Stimulated activated CD8-positive, alpha-beta memory T cell treated with anti-CD3 and anti-CD28 coated beads, Interleukin-12 subunit alpha, Interleukin-12 subunit beta, amount 100 ng/mL, for 1 hour (primary cell): Measurements from ENCODE around the gene F5.

Experiments
- DNase-seq: peaks from one replicate; pipeline ENCODE4 v3.0.0-alpha.2; 2020; ENCODE audit warnings: low read depth

F5 gene

DNA sequence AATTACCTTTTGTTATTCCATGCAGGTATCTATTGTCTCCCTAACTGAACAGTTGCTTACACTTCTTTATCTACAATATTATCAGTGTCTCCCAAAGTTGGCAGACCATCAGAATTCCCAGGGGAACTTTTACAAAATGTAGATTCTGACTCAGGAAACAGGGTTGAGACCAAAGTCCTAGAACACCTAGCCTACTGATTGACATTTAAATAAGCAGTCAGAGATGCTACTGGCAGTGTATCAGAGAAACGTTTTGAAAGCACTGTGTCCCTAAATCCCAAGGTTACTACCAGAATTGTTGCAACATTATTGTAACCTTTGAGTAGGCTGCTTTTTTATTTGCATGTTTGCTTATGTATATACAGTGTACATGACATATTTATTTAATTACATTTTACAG lies 1.8 kb upstream of the F5 start:
- no peak for DNase-seq

DNA sequence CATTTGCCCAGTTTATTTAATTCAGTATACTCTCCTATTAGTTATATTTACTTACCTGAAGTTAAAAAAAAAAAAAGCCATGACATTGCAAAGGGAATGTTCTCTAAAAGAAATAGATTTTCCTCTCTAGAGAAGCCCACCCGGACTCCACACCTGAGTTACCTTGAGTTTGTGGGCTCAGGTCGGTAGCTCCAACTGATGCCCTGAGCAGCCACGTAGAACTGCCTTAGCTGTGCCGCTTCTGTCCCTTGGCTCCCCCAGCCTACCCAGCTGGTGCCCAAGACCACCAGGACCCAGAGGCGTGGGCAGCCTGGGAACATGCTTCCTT lies 250 bp downstream of the F5 start:
- DNase-seq: no peak

DNA sequence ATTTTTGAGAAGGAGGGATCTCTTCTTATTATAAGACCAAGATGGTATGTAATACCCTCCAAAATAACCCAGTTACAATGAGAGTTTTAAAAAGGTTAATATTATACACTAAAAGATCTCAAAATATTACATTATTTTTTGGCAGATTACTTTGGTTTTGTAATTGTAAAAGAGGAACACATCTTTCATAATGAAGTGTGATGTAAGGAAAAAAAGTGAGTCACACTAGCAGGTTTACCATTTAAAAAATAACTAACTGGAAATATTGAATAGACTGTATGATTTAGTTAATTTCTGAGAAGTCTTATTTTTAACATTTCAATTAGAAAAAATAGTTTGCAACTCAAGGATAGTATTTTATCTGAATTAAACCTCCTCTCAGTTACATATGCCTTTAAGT lies 1.1 kb downstream of the F5 start:
- no peak for DNase-seq

DNA sequence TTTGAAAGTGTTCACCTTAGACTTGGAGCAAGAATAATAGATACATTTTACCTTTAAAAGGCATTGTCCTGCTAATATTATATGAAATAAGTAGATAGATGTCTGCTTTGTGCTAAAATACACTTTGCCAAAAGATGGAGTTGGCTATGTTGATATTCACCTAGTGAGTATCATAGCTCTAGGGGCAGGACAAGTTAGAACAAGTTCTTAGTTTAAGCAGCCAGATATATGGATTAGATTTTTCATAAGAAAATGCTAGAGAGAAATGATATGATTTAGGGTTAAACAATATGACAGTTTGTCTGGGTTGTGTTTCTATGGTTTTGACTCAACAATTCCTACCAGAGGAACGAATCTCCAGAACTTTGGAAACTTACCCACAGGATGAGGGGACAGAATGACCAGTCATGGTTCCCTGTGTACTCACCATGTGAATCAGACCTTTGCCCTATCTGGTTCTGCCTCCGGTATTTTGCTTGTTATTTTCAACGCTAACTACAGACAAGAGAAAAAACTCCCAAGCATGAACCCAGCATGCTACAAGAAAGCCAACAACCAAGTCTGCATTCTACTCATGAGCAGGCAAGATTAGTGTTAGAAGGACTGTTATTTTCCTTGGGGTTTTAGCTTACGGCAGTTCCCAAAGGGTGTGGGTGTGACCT lies 1.7 kb downstream of the F5 start:
- DNase-seq: no peak

DNA sequence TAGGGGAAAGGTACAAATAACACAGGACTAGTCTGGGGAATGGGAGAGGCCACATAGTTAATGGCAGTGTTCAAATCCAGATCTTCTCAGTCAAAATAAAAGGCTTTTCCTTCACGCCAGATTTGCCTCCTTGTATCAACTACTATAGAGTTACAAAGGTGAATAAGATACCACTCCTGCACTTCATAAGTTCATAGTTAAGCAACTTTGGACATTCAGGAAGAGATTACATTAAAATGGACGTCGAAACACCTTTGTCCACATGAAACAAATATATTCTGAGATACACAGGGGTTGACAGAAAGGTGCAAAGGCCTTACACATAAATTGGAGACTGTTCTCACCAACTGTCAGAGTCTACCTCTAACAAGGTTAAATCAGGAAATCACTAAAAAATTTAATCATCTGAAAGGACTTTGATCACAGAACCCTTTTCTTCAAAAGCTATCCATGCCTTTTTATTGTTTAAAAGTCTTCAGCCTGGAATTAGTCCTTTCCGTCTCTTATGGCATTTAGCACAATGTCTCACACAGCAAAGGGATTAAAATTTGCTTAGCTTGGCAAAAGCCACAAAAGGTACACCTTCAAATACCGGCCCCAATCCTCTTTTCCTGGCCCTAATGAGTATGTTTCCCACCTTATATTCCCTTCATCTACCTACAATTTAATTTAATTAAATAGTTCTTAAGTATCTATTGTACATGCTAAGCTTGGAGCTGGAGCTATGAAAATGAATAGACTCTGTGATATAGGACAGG lies 8.1 kb downstream of the F5 start:
- no peak for DNase-seq

DNA sequence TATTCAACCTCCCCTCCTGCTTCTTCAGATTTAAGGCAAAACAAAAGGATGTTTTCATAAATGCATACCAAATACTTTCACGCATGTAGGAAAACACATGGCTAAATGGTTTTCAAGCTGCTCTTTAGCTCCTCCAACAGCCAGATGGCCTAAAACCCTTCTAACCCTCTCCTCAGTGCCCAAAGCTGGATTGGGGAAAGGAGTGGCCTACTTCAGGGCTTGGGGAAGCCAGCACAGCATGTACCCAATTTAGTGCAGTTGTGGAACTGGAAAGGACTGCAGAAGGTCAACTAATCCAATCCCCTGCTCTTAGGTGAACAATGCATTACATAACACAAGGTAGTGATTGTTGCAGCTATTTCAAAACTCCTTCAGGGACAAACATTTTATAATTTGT lies 9.3 kb downstream of the F5 start:
- DNase-seq: no peak

DNA sequence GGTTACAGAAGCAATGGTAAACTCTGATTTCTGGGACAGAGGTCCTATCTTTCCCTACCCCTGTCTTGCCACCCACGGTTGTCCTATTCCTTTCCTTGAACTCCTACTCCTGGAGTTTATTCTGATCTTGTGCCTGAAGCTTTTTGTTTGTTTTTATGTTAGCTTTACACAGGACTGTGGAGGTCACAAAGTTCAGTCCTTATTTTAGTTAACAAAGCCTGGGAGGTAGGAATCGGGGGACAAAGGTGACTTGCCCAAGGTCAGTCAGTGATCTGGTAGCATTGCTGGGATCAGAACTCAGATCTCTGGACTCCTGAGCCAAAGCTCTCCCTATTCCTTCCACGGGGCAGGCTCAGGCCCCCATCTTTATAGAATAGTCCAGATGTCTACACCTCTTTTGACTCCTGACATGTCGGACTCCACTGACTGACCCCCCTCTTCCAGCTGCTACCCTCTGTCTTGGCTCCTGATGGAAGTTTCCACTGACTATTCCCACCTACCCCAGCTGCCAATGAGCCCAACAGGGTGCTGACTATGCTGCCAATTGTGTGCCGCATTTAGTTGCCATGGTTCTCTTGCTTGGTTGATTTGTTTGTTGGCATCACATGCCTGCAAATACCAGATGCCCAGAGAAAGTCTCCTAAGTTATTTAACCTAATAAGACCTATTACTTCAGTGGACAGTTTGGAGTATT lies 9.9 kb downstream of the F5 start:
- DNase-seq: no peak

DNA sequence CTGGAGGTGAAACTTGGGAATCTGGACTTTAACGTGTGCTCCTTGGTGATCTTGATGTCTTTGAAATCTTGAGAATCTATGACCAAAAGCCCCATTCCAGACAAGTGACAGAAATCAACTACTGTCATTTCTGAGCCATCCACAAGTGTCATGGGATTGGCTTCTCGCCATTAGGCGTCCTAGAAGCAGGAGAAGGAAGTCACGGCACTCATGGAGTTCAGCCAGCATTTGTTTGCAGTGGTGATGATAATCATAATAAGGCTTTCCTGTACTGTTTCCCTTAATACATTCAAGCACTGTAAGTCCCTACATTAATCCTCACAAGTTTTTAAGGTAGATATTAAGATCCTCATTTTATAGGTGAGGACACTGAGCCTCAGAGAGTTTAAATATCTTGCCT lies 11.9 kb downstream of the F5 start:
- DNase-seq: no peak

DNA sequence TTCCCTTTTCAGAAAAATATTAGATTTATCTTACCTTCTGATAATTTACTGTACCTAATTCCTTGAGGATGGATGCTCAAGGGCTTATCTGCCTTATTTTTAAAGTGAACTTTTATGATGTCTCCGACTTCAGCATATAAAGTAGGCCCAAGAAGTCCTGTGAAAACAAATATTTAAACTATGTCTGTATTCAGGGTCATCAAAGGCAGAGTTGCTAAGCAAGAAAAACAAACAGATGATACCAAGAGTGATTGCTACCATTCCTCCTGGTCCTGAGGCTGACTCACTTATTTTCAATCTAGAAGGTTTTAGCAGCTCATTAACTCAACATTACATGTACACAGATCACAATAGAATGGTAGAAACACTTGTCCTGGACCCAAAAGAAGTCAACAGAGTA lies 14.1 kb downstream of the F5 start:
- DNase-seq: no peak

DNA sequence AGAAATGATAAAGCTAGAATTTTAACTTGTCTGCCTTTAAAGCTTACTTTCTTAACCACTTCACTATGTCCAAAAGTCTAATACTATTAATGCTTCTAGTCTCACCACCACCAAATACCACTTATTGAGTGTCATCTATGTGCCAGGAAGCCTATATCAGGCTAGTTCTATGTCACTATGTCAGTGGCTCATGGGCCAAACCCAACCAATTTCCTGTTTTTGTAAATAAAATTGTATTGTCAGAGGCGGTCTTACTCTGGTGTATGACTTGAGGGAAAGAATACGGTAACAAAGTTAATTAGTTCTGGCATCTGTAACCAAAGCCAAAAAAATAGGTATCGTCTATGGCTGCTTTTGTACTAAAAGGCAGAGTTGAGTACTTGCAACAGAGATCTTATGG lies 14.8 kb downstream of the F5 start:
- DNase-seq: no peak

DNA sequence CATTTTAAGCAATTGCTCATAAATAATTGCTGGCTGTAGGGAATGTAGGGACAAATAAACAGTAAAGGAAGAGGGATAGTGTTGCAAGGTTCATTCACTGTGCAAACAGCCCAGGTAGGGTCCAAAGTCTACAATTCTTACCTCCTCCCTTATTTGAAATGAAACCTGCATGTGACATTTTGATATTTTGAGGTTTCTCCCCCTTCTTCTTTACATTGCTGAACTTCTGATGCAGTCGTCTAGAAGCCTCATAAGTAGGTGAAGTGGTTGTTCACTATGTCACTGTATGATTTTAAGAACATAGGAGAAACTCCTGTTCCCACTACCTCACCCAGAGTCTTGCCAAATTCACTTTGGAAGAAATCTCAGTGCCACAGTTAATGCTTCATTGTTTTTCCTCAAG lies 16.1 kb downstream of the F5 start:
- no peak for DNase-seq

DNA sequence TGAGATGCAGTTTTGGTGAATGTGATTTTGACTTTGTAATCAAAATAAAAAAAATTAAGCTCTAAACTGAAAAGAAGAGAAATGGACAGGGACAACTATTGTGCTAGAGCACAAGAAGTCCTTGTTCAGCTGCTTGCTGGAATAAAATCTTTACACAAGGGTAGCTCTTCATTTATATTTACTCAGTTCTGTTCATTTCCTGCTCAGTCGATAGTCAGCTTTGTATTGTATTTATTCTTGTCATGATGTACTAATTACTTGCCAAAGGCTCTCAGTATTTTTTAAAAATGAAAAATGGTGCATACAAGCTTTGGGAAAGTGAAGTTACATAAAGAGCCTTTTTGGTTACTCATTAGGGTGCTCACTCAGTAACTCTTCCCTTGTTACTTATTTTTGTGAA lies 17.8 kb downstream of the F5 start:
- DNase-seq: no peak

DNA sequence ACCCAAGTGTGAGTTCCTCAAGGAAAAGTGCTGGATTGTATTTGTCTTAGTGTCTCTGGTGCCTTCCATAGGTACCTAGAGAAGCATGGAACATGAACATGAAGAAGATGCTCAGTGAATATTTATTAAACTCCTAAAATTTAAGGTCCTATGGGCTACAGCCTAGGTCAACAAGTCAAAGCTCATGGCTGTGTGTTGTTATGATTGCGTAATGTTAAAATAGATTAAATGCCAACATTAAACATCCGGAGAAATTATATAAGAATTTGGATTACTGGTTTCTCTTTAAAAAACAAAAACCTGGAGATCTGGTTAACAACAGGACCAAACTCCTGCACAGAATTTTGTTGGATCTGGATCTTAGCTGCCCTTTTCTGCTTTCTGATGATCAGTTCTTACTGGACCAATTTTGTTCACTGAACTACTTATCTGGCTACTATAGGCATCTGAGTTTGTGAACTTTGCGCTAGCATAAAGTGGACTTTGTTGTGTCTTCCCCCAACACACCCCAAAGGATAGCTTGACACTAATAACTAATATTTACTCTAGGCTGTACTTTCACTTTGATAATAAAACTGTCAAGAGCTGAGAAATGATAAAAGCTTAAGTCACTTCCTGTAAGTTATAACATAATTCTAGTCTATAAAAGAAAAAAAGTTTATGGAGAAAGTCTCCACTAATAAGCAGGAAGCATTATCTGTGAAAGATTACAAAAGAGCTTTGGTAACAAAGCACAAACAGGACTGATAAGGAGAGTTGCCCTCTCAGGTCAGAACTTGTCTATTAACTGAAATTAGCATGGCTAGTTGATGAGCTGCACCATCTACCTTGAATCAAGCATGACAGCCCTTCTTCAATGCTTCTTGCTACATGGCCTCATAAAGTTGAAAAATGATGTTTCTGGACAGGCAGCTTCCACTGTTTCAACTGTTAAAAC lies 20.7 kb downstream of the F5 start:
- no peak for DNase-seq

DNA sequence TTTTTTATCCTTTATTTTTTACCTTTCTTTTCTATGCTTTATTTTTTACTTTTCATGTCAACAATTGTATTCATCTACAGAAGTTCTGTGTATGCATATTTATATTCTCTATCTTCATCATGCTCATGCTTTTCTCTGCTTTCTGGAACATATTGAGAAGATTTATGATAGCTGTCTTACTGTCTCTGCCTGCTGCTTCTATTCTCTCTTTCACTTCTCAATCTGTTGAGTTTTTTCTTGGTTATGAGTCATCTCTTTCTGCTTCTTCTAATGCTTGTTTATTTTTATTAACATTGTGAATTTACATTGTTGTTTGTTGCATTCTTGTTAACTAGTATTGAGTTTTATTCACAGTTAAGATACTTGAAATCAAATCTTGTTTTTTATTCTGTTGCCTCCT lies 22.6 kb downstream of the F5 start:
- DNase-seq: no peak

DNA sequence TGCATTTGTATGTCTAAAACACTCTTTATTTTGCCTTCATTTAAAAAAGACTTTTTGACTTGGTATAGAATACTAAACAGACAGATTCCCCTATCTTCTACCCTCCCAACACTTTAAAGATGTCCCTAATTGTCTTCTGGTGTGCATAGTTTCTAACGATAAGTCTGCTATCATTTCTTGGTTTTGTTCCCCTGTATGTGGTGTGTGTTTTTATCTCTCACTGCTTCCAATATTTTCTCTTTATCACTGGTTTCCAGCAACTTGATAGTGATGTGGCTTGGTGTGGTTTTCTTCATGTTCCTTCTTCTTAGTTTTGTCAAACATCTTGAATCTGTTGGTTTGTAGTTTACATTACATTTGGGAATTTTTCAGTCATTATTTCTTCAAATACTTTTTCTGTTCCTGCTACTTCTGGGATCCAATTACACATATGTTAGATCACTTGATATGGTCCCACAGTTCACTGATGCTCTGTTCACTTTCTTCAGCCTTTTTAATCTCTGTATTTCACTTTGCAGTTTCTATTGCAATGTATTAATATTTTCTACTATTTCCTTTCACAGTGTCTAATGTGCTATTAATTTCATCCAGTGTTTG lies 23.2 kb downstream of the F5 start:
- DNase-seq: no peak

DNA sequence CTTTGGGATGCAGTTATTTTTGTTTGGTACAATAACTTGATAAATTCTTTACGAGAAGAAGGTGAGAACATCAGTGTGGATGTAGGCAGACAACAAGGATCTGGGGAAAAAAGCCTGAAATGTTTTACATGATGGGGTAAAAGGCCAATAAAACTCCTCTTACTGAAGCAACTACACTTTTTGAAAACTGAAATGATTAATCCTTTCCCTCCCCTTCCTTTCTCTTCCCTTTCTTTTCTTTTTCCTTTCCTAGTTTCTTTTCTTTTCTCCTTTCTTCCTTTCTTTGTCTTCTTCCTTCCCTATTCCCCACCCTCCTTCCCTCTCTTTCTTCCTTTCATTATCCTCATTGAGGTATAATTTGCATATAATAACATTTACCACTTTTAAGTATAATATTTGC lies 24.6 kb downstream of the F5 start:
- no peak for DNase-seq

DNA sequence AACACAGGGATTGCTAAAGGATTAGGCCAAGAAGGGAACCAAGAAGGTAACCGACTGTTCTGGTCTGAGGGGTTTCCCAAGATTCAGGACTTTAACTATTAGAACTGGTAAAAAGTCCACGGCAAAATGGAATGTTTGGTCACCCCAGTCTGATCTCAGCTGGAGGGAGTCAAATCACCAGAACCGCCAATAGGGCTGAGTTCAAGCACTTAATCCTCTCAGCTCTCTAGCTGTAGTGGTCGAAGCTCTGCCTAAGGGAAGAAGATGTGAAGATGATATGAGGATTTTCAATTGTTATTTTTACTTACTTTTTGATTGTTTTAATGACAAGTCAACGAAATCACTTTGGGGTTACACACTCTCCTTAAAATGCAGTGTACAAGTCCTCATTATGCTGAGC lies 29.1 kb downstream of the F5 start:
- no peak for DNase-seq

DNA sequence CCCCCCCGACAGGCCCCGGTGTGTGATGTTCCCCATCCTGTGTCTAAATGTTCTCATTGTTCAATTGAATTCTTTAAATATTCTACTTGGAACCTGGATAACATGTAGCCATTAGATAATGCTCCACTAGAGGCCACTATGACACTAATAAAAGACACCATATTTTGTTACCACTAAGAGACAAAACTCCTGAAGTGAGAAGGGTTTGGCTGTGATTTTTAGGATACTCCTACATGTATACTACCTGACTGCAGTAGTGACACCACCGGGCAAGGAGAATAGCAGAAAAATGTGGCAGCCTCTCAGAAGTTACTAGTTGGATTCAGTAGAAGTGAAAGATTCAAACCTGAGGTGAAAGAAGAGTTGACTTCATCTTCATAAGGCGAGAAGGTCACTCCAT lies 36.0 kb downstream of the F5 start:
- DNase-seq: no peak

DNA sequence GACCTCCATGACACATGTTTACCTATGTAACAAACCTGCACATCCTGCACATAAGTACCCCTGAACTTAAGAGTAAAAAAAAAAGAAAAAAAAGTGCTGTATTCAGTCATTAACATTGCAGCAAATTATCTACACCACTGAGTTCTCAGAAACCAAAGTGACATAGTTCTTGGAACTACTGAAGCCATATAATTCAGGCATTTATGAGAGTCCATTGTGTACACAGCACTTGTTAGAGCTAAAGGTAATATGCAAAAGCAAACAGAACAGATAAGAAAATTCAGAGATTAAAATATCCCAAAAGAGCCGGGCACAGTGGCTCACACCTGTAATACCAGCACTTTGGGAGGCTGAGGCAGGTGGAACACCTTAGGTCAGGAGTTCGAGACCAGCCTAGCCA lies 38.0 kb downstream of the F5 start:
- no peak for DNase-seq

DNA sequence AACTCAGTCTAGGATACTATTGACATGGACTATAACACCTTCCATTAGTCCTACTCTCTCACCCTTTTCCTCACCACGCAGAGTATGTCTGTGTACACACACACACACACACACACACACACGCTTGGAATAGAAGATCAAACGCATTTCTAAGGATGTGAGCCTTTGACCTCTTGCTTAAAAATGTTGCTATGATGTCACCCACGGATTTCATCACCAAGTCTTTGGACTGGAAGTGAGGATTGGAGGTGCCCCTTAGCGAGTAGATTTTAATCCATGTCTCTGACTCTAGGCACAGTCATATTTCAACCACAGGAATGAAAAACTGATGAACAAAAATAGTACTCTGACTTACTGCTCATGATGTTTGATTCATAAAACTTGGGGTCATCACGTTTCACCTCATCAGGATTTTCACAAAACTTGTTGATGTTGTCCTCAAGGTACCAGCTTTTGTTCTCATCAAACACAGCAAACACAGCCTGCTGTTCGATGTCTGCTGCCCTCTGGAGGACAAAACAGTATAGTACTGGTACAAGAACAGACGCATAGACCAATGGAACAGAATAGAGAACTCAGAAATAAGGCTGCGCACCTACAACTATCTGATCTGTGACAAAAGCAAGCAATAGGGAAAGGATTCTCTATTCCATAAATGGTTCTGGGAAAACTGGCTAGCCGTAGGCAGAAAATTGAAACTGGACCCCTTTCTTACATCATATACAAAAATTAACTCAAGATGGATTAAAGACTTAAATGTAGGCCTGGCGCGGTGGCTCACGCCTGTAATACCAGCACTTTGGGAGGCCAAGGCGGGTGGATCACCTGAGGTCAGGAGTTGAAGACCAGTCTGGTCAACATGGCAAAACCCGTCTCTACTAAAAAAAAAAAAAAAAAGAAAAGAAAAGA lies 39.9 kb downstream of the F5 start:
- DNase-seq: peak; percentile 29

DNA sequence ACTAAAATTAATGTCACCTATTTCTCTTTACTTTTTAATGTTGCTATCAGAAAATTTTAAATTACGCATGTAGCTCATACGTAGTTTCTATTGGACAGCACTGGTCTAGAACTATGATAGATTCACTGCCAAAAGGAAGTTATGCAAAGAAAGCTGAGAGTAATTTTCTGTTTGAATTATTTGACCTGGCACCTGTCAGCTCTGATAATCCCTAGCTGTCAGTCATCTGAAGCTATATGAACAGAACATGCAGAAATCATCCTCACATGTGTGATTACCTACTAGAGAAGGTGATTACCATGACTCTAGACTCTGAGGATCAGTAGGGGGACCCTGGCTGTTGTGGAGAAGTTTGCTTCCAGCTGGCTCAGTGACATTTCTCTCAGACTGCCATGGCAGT lies 40.8 kb downstream of the F5 start:
- no peak for DNase-seq
